ENCODE results near the gene OLIG1. TPM values are rescaled to one million over a fixed set of nuclear protein-coding genes. Genes with fewer than 3 reads are reported as not detected.

The OLIG1 gene
- total and polyA plus RNA-seq, 2 donors (not counting 1 experiment from before 2014, with no cell fraction given), result 0.33 TPM; not detected in 1

DNA sequence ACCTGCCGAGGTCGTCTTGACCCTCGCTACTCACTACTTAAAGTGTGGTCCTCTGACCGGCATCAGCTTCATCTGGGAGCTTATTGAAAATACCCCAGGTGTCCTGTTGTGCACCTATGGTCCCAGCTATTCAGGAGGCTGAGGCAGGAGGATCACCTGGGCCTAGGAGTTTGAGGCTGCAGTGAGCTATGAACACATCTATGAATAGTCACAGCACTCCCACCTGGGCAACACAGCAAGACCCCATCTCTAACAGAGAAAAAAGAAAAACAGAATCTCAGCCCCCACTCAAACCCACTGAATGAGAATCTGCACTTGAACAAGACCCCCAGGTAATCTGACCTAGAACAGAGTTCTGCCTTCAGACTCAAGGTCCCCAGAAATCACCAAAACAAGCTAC is 8.7 kb upstream of the OLIG1 start:
- Histone ChIP-seq H3K79me2 (ENCODE audit: control insufficient read depth, insufficient read depth, low read length) (no peaks in the 10 kb centered on the region), H4K20me1 (ENCODE audit: control insufficient read depth, insufficient read depth, low read length, poor library complexity, severe bottlenecking) (no peaks in the 10 kb centered on the region), H3K9me3 (ENCODE audit: control extremely low read depth in 1 of 3, control insufficient read depth in 2 of 3, insufficient read depth in 1 of 3, low read length in 2 of 3) (no peaks in the 10 kb centered on the region), H2AFZ (ENCODE audit: insufficient read depth, low read depth, low read length, poor library complexity, severe bottlenecking) (no peak overlapping the region), H3K27ac (ENCODE audit: low read length in 2 of 2) (no peak overlapping the region), H3K4me2 (replicated peaks; ENCODE audit: low read depth, low read length, poor library complexity, severe bottlenecking) (no peak overlapping the region), H3K9ac (ENCODE audit: low read length) (no peak overlapping the region), H3K27me3 (replicated peaks in 1 of 4; ENCODE audit: control extremely low read depth in 1 of 4, control insufficient read depth in 3 of 4, insufficient read depth in 4 of 4, low read length in 3 of 4) (peaks cover 0 to 18% (median 3%) of the 10 kb centered on the region in 4 experiments), H3K4me1 (ENCODE audit: control insufficient read depth in 2 of 2, insufficient read depth in 2 of 2, low read length in 2 of 2) (no peaks in the 10 kb centered on the region), H3K4me3 (ENCODE audit: control extremely low read depth in 1 of 5, extremely low read depth in 1 of 5, insufficient read depth in 1 of 5, low read depth in 2 of 5, low read length in 4 of 5) (no peak overlapping the region), H3K36me3 (replicated peaks in 1 of 2; ENCODE audit: control extremely low read depth in 1 of 2, control insufficient read depth in 1 of 2, extremely low read depth in 1 of 2, insufficient read depth in 2 of 2, low read length in 1 of 2) (no peaks in the 10 kb centered on the region)
- H3K9me3 Mint-ChIP-seq (ENCODE audit: insufficient read depth), result no peaks in the 10 kb centered on the region
- intact Hi-C loops (cut with micrococcal nuclease), result no loop called here
- POLR2A ChIA-PET, result no interaction called here
- WGBS (ENCODE audit: insufficient coverage), result no CpG with 5 or more reads among the region's 4 CpGs
- peaks cover 59% of the 10 kb centered on the region for H3K27me3 Mint-ChIP-seq
- CTCF ChIA-PET, result no interaction called here
- DNase-seq (no peak), ATAC-seq (ENCODE audit: low read depth) (no peak)
- H3K4me3 Mint-ChIP-seq, result no peak overlapping the region
- TF ChIP-seq EZH2 (IDR thresholded peaks at IDR 0.05; ENCODE audit: borderline replicate concordance, insufficient read depth, low read depth, low read length, poor library complexity, severe bottlenecking), result no peak
- TF ChIP-seq, protein P1, sequence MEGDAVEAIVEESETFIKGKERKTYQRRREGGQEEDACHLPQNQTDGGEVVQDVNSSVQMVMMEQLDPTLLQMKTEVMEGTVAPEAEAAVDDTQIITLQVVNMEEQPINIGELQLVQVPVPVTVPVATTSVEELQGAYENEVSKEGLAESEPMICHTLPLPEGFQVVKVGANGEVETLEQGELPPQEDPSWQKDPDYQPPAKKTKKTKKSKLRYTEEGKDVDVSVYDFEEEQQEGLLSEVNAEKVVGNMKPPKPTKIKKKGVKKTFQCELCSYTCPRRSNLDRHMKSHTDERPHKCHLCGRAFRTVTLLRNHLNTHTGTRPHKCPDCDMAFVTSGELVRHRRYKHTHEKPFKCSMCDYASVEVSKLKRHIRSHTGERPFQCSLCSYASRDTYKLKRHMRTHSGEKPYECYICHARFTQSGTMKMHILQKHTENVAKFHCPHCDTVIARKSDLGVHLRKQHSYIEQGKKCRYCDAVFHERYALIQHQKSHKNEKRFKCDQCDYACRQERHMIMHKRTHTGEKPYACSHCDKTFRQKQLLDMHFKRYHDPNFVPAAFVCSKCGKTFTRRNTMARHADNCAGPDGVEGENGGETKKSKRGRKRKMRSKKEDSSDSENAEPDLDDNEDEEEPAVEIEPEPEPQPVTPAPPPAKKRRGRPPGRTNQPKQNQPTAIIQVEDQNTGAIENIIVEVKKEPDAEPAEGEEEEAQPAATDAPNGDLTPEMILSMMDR (IDR thresholded peaks at IDR 0.05), result no peak
- no peak overlapping the region for H3K27ac Mint-ChIP-seq
- H3K4me1 Mint-ChIP-seq, result no peaks in the 10 kb centered on the region

DNA sequence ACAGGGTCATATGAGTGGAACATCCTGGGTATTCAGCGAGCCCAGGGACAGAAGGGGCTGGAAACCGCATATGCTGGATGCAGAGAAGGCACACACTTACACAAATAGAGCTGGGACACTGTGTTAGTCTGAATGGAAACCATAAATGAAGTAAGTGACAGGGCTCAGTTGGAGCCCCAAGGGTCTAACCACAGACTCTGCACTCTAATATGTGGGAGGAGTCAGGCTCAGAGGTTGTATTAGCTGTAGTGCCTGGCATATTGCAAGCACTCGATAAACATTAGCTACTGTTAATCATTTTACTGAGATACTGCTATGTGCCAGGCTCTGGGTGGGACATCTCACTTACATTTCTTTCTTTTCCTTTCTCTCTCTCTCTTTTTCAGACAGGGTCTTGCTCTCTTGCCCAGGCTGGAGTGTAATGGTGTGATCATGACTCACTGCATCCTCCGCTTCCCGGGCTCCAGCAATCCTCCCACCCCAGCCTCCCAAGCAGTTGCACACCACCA is 6.5 kb upstream of the OLIG1 start:
- Histone ChIP-seq H3K27ac (ENCODE audit: low read length in 2 of 2) (no peak overlapping the region), H3K4me3 (ENCODE audit: control extremely low read depth in 1 of 5, extremely low read depth in 1 of 5, insufficient read depth in 1 of 5, low read depth in 2 of 5, low read length in 4 of 5) (no peak overlapping the region), H3K27me3 (replicated peaks in 1 of 4; ENCODE audit: control extremely low read depth in 1 of 4, control insufficient read depth in 3 of 4, insufficient read depth in 4 of 4, low read length in 3 of 4) (peaks cover 0 to 37% (median 12%) of the 10 kb centered on the region in 4 experiments), H2AFZ (ENCODE audit: insufficient read depth, low read depth, low read length, poor library complexity, severe bottlenecking) (no peak overlapping the region), H3K4me2 (replicated peaks; ENCODE audit: low read depth, low read length, poor library complexity, severe bottlenecking) (no peak overlapping the region), H3K36me3 (replicated peaks in 1 of 2; ENCODE audit: control extremely low read depth in 1 of 2, control insufficient read depth in 1 of 2, extremely low read depth in 1 of 2, insufficient read depth in 2 of 2, low read length in 1 of 2) (no peaks in the 10 kb centered on the region), H3K4me1 (ENCODE audit: control insufficient read depth in 2 of 2, insufficient read depth in 2 of 2, low read length in 2 of 2) (peaks cover 0 to 3% of the 10 kb centered on the region in 2 donors), H3K79me2 (ENCODE audit: control insufficient read depth, insufficient read depth, low read length) (no peaks in the 10 kb centered on the region), H3K9me3 (ENCODE audit: control extremely low read depth in 1 of 3, control insufficient read depth in 2 of 3, insufficient read depth in 1 of 3, low read length in 2 of 3) (peaks cover 0 to 8% (median 0%) of the 10 kb centered on the region in 3 donors), H3K9ac (ENCODE audit: low read length) (no peak overlapping the region), H4K20me1 (ENCODE audit: control insufficient read depth, insufficient read depth, low read length, poor library complexity, severe bottlenecking) (no peaks in the 10 kb centered on the region)
- H3K4me1 Mint-ChIP-seq, result no peaks in the 10 kb centered on the region
- no peaks in the 10 kb centered on the region for H3K9me3 Mint-ChIP-seq (ENCODE audit: insufficient read depth)
- POLR2A ChIA-PET, result no interaction called here
- H3K27me3 Mint-ChIP-seq, result peaks cover 64% of the 10 kb centered on the region
- CTCF ChIA-PET, result no interaction called here
- DNase-seq (no peak), ATAC-seq (ENCODE audit: low read depth) (no peak)
- 50% methylated on average over 2 of the region's 5 CpGs for WGBS (ENCODE audit: insufficient coverage)
- H3K27ac Mint-ChIP-seq, result no peak overlapping the region
- intact Hi-C loops (cut with micrococcal nuclease), result no loop called here
- H3K4me3 Mint-ChIP-seq, result no peak overlapping the region
- no peak for TF ChIP-seq EZH2 (IDR thresholded peaks at IDR 0.05; ENCODE audit: borderline replicate concordance, insufficient read depth, low read depth, low read length, poor library complexity, severe bottlenecking)
- TF ChIP-seq, protein P1 (IDR thresholded peaks at IDR 0.05), result no peak

Data from B cell (primary cell).